HEK293 (cell line): ENCODE results near the gene RDX.

ENCODE experiments used
- CTCF ChIA-PET: fragments of 350-600 bp; formaldehyde crosslinking; extraction: SDS; loops from one replicate; lab custom pipeline; 2021; ENCODE audit warnings: antibody characterized with exemption; lab: Yijun Ruan, JAX
- POLR2A ChIA-PET: fragments of 300-600 bp; formaldehyde crosslinking; extraction: SDS; loops from one replicate; lab custom pipeline; 2020; ENCODE audit warnings: antibody characterized with exemption, inconsistent platforms; lab: Yijun Ruan, JAX
- H3K27ac ChIP-seq: fragments of 200-500 bp; sonication (Bioruptor generic); 2 replicates; pipeline ENCODE4 v1.5.1; 2014; ENCODE audit warnings: low read depth, low read length, control low read depth, inconsistent platforms; ENCODE audit errors: extremely low read depth
- H3K36me3 ChIP-seq, 2 experiments: fragments of 200-500 bp in 1 of 2; sonication (Bioruptor generic) in 1 of 2; 1 replicate in 1 of 2; 2 replicates in 1 of 2; pipeline ENCODE4 v1.5.1; 2014 to 2017; ENCODE audit warnings: inconsistent platforms in 2 of 2, low read length in 2 of 2; ENCODE audit not compliant: control insufficient read depth in 2 of 2, insufficient read depth in 1 of 2
- H3K4me1 ChIP-seq: fragments of 200-500 bp; sonication (Bioruptor generic); 2 replicates; pipeline ENCODE4 v1.5.1; 2014; ENCODE audit warnings: mild to moderate bottlenecking, low read length, inconsistent platforms; ENCODE audit not compliant: control insufficient read depth, insufficient read depth
- H3K4me3 ChIP-seq: 2 replicates; pipeline ENCODE4 v1.5.1; 2011; ENCODE audit warnings: low read depth, mild to moderate bottlenecking, control low read depth, low read length, moderate library complexity
- H3K9me3 ChIP-seq: fragments of 200-500 bp; sonication (Bioruptor generic); 2 replicates; pipeline ENCODE4 v1.5.1; 2014; ENCODE audit warnings: low read depth, low read length, inconsistent platforms; ENCODE audit not compliant: control insufficient read depth, insufficient read depth
- BCL11A ChIP-seq: fragments of 450-650 bp; formaldehyde crosslinking; IDR thresholded peaks from 2 replicates; pipeline ENCODE4 v1.5.1; 2016; ENCODE audit warnings: low read depth, missing biosample characterization, missing genetic modification characterization
- HOXD13 ChIP-seq: sonication (generic); formaldehyde crosslinking; IDR thresholded peaks from 2 replicates; pipeline ENCODE4 v1.8.0; 2022; ENCODE audit warnings: missing genetic modification reagents, borderline replicate concordance
- SP3 ChIP-seq: fragments of 450-650 bp; formaldehyde crosslinking; IDR thresholded peaks from 2 replicates; pipeline ENCODE4 v1.5.1; 2016; ENCODE audit warnings: missing biosample characterization, missing genetic modification characterization
- YY1 ChIP-seq: fragments of 450-650 bp; formaldehyde crosslinking; IDR thresholded peaks from 2 replicates; pipeline ENCODE4 v1.5.1; 2018; ENCODE audit warnings: missing biosample characterization, missing genetic modification characterization
- ZBTB48 ChIP-seq: fragments of 450-650 bp; formaldehyde crosslinking; IDR thresholded peaks from 2 replicates; pipeline ENCODE4 v1.5.1; 2016; ENCODE audit warnings: missing biosample characterization, missing genetic modification characterization
- ZFP41 ChIP-seq: fragments of 450-650 bp; formaldehyde crosslinking; IDR thresholded peaks from 2 replicates; pipeline ENCODE4 v1.5.1; 2016; ENCODE audit warnings: missing biosample characterization, missing genetic modification characterization, borderline replicate concordance
- ZNF223 ChIP-seq: fragments of 450-650 bp; formaldehyde crosslinking; IDR thresholded peaks from 2 replicates; pipeline ENCODE4 v1.5.1; 2016; ENCODE audit warnings: missing biosample characterization, missing genetic modification characterization
- ZNF239 ChIP-seq: fragments of 450-650 bp; formaldehyde crosslinking; IDR thresholded peaks from 2 replicates; pipeline ENCODE4 v1.5.1; 2016; ENCODE audit warnings: missing biosample characterization, missing genetic modification characterization
- ZNF548 ChIP-seq: fragments of 450-650 bp; formaldehyde crosslinking; IDR thresholded peaks from 2 replicates; pipeline ENCODE4 v1.5.1; 2016; ENCODE audit warnings: missing biosample characterization, missing genetic modification characterization
- ZNF76 ChIP-seq: fragments of 450-650 bp; formaldehyde crosslinking; IDR thresholded peaks from 2 replicates; pipeline ENCODE4; 2016; ENCODE audit warnings: low read depth, missing biosample characterization, missing genetic modification characterization, borderline replicate concordance
- ZNF837 ChIP-seq: fragments of 450-650 bp; formaldehyde crosslinking; IDR thresholded peaks from 2 replicates; pipeline ENCODE4 v1.5.1; 2016; ENCODE audit warnings: missing biosample characterization, missing genetic modification characterization
- TF ChIP-seq, protein P1 (sequence below): fragments of 450-650 bp; formaldehyde crosslinking; IDR thresholded peaks from 2 replicates; pipeline ENCODE4 v1.5.1; 2017; ENCODE audit warnings: missing biosample characterization, missing genetic modification characterization
- TF ChIP-seq, protein P2 (sequence below): fragments of 450-650 bp; formaldehyde crosslinking; IDR thresholded peaks from 2 replicates; pipeline ENCODE4 v1.5.1; 2016; ENCODE audit warnings: missing biosample characterization, missing genetic modification characterization
- TF ChIP-seq, protein P3 (sequence below): fragments of 450-650 bp; formaldehyde crosslinking; optimal IDR thresholded peaks from 2 replicates; pipeline ENCODE3; 2016; ENCODE audit warnings: missing biosample characterization, mild to moderate bottlenecking, missing genetic modification characterization
- TF ChIP-seq, protein P4 (sequence below): fragments of 450-650 bp; formaldehyde crosslinking; IDR thresholded peaks from 2 replicates; pipeline ENCODE4 v1.5.1; 2016; ENCODE audit warnings: missing biosample characterization, missing genetic modification characterization, borderline replicate concordance
- TF ChIP-seq, protein P5 (sequence below): fragments of 450-650 bp; formaldehyde crosslinking; IDR thresholded peaks from 2 replicates; pipeline ENCODE4 v1.5.1; 2016; ENCODE audit warnings: missing biosample characterization, missing genetic modification characterization
- TF ChIP-seq, protein P6 (sequence below): fragments of 450-650 bp; formaldehyde crosslinking; IDR thresholded peaks from 2 replicates; pipeline ENCODE4 v1.5.1; 2016; ENCODE audit warnings: missing biosample characterization, missing genetic modification characterization, borderline replicate concordance

Gene RDX

DNA sequence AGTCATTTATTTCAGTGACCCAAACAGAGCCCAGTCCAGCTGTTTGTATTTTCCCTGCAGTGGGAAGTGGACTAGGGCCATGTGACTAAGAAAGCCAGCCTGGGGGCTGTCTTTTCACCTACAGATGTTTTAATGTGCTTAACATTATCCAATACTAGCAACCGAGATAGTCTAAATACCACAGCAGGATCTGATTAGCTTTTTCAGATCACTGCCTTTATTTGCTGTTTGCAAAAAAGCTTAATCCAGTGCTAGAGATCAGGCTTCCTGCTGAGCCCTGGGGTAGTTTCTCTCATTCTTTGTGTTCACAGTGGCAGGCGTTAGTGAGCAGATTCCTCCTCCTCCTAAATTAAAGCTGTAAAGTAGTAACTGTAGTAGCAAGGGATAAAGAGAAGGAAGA lies 168.3 kb downstream of the RDX start (continued):
- TF ChIP-seq ZNF239 (tag by site-specific recombination), result no peak
- TF ChIP-seq, protein P1, sequence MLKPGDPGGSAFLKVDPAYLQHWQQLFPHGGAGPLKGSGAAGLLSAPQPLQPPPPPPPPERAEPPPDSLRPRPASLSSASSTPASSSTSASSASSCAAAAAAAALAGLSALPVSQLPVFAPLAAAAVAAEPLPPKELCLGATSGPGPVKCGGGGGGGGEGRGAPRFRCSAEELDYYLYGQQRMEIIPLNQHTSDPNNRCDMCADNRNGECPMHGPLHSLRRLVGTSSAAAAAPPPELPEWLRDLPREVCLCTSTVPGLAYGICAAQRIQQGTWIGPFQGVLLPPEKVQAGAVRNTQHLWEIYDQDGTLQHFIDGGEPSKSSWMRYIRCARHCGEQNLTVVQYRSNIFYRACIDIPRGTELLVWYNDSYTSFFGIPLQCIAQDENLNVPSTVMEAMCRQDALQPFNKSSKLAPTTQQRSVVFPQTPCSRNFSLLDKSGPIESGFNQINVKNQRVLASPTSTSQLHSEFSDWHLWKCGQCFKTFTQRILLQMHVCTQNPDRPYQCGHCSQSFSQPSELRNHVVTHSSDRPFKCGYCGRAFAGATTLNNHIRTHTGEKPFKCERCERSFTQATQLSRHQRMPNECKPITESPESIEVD (tag by site-specific recombination), result peak; percentile 86

DNA sequence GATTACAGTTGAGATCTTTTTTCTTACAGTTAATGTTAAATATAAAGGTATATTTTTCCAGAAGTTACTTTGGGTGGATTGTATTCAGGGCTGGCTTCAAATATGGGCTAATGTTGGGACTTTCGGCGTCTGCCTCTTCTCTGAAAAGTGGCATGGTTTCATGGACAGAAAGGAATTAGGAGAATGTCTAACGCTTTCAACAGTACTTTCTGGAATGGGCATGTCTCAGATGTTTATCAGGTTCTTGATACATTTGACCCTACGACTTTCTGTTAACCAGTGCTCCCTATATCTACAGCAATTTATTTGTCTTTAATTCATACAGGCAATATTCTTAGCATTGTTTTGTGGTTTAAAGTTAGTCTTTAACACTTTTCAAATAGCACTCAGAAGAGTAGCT lies 169.5 kb downstream of the RDX start:
- no peak overlapping the region for H3K4me3 ChIP-seq
- no peaks in the 10 kb centered on the region for H3K36me3 ChIP-seq
- TF ChIP-seq, protein P2, sequence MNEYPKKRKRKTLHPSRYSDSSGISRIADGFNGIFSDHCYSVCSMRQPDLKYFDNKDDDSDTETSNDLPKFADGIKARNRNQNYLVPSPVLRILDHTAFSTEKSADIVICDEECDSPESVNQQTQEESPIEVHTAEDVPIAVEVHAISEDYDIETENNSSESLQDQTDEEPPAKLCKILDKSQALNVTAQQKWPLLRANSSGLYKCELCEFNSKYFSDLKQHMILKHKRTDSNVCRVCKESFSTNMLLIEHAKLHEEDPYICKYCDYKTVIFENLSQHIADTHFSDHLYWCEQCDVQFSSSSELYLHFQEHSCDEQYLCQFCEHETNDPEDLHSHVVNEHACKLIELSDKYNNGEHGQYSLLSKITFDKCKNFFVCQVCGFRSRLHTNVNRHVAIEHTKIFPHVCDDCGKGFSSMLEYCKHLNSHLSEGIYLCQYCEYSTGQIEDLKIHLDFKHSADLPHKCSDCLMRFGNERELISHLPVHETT (tag by site-specific recombination), result no peak
- TF ChIP-seq HOXD13 (CRISPR knock-in tag), result no peak
- no peak for TF ChIP-seq ZNF548 (tag by site-specific recombination)
- TF ChIP-seq SP3 (tag by site-specific recombination), result no peak
- ChIA-PET POLR2A (no interaction called here), CTCF (interaction anchor here (1.2 to 1.4 kb wide), 2 partner anchors 74 to 250 kb away, joined by 4 to 8 read pairs; no protein-coding TSS in a partner anchor)
- no peak overlapping the region for H3K27ac ChIP-seq
- H3K9me3 ChIP-seq, result no peaks in the 10 kb centered on the region
- H3K4me1 ChIP-seq, result peaks cover 11% of the 10 kb centered on the region; the same call in 1 of the 2 replicates

DNA sequence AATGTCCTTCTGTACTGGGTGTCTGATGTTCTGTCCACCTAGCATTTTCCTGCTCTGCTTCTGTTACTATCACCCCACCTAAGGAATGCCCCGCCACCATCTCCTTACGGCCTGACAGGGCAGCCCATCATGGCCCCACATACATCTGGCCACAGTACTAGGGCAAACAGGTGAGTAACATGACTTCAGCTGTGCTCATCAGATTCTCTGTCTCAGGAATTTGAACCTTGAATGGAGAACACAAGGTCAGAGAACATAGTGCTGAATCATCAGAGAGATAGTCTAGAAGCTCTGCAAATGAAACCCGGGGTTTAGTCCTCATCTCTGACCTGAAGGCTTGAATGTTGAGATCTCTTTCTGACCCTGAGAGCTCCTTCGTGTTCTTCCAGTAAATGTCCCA lies 170.8 kb downstream of the RDX start:
- no peaks in the 10 kb centered on the region for H3K36me3 ChIP-seq
- H3K4me3 ChIP-seq, result no peak overlapping the region
- peaks cover 11% of the 10 kb centered on the region; the same call in 1 of the 2 replicates for H3K4me1 ChIP-seq
- no peak overlapping the region for H3K27ac ChIP-seq
- no peaks in the 10 kb centered on the region for H3K9me3 ChIP-seq
- POLR2A ChIA-PET, result no interaction called here
- CTCF ChIA-PET, result interaction anchor here (0.5 to 1.4 kb wide), 2 partner anchors 252 to 1330 kb away, joined by 3 to 8 read pairs; no protein-coding TSS in a partner anchor
- TF ChIP-seq ZNF837 (tag by site-specific recombination) (no peak), YY1 (tag by site-specific recombination) (no peak), BCL11A (tag by site-specific recombination) (no peak), ZFP41 (tag by site-specific recombination) (no peak), ZNF239 (tag by site-specific recombination) (no peak), ZNF76 (tag by site-specific recombination) (no peak), ZBTB48 (no peak), ZNF223 (no peak)
- TF ChIP-seq, protein P3, sequence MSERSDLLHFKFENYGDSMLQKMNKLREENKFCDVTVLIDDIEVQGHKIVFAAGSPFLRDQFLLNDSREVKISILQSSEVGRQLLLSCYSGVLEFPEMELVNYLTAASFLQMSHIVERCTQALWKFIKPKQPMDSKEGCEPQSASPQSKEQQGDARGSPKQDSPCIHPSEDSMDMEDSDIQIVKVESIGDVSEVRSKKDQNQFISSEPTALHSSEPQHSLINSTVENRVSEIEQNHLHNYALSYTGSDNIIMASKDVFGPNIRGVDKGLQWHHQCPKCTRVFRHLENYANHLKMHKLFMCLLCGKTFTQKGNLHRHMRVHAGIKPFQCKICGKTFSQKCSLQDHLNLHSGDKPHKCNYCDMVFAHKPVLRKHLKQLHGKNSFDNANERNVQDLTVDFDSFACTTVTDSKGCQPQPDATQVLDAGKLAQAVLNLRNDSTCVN (tag by site-specific recombination), result no peak
- TF ChIP-seq, protein P4, sequence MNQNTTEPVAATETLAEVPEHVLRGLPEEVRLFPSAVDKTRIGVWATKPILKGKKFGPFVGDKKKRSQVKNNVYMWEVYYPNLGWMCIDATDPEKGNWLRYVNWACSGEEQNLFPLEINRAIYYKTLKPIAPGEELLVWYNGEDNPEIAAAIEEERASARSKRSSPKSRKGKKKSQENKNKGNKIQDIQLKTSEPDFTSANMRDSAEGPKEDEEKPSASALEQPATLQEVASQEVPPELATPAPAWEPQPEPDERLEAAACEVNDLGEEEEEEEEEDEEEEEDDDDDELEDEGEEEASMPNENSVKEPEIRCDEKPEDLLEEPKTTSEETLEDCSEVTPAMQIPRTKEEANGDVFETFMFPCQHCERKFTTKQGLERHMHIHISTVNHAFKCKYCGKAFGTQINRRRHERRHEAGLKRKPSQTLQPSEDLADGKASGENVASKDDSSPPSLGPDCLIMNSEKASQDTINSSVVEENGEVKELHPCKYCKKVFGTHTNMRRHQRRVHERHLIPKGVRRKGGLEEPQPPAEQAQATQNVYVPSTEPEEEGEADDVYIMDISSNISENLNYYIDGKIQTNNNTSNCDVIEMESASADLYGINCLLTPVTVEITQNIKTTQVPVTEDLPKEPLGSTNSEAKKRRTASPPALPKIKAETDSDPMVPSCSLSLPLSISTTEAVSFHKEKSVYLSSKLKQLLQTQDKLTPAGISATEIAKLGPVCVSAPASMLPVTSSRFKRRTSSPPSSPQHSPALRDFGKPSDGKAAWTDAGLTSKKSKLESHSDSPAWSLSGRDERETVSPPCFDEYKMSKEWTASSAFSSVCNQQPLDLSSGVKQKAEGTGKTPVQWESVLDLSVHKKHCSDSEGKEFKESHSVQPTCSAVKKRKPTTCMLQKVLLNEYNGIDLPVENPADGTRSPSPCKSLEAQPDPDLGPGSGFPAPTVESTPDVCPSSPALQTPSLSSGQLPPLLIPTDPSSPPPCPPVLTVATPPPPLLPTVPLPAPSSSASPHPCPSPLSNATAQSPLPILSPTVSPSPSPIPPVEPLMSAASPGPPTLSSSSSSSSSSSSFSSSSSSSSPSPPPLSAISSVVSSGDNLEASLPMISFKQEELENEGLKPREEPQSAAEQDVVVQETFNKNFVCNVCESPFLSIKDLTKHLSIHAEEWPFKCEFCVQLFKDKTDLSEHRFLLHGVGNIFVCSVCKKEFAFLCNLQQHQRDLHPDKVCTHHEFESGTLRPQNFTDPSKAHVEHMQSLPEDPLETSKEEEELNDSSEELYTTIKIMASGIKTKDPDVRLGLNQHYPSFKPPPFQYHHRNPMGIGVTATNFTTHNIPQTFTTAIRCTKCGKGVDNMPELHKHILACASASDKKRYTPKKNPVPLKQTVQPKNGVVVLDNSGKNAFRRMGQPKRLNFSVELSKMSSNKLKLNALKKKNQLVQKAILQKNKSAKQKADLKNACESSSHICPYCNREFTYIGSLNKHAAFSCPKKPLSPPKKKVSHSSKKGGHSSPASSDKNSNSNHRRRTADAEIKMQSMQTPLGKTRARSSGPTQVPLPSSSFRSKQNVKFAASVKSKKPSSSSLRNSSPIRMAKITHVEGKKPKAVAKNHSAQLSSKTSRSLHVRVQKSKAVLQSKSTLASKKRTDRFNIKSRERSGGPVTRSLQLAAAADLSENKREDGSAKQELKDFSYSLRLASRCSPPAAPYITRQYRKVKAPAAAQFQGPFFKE (tag by site-specific recombination), result no peak
- TF ChIP-seq, protein P5, sequence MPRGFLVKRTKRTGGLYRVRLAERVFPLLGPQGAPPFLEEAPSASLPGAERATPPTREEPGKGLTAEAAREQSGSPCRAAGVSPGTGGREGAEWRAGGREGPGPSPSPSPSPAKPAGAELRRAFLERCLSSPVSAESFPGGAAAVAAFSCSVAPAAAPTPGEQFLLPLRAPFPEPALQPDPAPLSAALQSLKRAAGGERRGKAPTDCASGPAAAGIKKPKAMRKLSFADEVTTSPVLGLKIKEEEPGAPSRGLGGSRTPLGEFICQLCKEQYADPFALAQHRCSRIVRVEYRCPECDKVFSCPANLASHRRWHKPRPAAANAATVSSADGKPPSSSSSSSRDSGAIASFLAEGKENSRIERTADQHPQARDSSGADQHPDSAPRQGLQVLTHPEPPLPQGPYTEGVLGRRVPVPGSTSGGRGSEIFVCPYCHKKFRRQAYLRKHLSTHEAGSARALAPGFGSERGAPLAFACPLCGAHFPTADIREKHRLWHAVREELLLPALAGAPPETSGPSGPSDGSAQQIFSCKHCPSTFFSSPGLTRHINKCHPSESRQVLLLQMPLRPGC (tag by site-specific recombination), result no peak
- TF ChIP-seq, protein P6, sequence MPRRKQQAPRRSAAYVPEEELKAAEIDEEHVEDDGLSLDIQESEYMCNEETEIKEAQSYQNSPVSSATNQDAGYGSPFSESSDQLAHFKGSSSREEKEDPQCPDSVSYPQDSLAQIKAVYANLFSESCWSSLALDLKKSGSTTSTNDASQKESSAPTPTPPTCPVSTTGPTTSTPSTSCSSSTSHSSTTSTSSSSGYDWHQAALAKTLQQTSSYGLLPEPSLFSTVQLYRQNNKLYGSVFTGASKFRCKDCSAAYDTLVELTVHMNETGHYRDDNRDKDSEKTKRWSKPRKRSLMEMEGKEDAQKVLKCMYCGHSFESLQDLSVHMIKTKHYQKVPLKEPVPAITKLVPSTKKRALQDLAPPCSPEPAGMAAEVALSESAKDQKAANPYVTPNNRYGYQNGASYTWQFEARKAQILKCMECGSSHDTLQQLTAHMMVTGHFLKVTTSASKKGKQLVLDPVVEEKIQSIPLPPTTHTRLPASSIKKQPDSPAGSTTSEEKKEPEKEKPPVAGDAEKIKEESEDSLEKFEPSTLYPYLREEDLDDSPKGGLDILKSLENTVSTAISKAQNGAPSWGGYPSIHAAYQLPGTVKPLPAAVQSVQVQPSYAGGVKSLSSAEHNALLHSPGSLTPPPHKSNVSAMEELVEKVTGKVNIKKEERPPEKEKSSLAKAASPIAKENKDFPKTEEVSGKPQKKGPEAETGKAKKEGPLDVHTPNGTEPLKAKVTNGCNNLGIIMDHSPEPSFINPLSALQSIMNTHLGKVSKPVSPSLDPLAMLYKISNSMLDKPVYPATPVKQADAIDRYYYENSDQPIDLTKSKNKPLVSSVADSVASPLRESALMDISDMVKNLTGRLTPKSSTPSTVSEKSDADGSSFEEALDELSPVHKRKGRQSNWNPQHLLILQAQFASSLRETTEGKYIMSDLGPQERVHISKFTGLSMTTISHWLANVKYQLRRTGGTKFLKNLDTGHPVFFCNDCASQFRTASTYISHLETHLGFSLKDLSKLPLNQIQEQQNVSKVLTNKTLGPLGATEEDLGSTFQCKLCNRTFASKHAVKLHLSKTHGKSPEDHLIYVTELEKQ, result no peak
